Nephron (organoid): ENCODE data around the gene KRTAP6-1.

Source experiments
- H3K27ac Mint-ChIP-seq, 3 experiments: 2 replicates each; pipeline ENCODE4 v1.8.0; 2020; ENCODE audit warnings: mixed read lengths in 3 of 3, mild to moderate bottlenecking in 2 of 3, moderate library complexity in 1 of 3
- H3K27me3 Mint-ChIP-seq: 2 replicates; pipeline ENCODE4 v1.8.0; 2021; ENCODE audit warnings: low read depth, mild to moderate bottlenecking, moderate library complexity, mixed read lengths
- H3K36me3 Mint-ChIP-seq: 2 replicates; pipeline ENCODE4 v1.8.0; 2020; ENCODE audit warnings: low read depth, mixed read lengths
- H3K4me1 Mint-ChIP-seq: 2 replicates; pipeline ENCODE4 v1.8.0; 2020; ENCODE audit warnings: mixed read lengths
- H3K4me3 Mint-ChIP-seq, 3 experiments: 2 replicates each; pipeline ENCODE4 v1.8.0; 2020; ENCODE audit warnings: mild to moderate bottlenecking in 3 of 3, mixed read lengths in 3 of 3, moderate library complexity in 2 of 3
- H3K9me3 Mint-ChIP-seq: 2 replicates; pipeline ENCODE4 v1.8.0; 2020; ENCODE audit warnings: mixed read lengths
- CTCF ChIP-seq, 3 experiments: fragments of 200-600 bp; sonication (generic); IDR thresholded peaks; one replicate each; pipeline ENCODE4 v1.5.0; 2021; ENCODE audit warnings: antibody characterized with exemption in 3 of 3; ENCODE audit not compliant: unreplicated experiment in 3 of 3

KRTAP6-1 gene

GRCh38 chr21:30616125-30616524 lies 2.4 kb upstream of the KRTAP6-1 start, which contains the start of gene KRTAP20-1:
KRTAP20-1 (plus strand) TSS chr21:30616425; CDS start chr21:30616455, 30 bp downstream.
- TF ChIP-seq CTCF (IDR thresholded peaks at IDR 0.05; ENCODE audit: unreplicated experiment in 3 of 3): no peak
- peaks cover under 1% of the 10 kb centered on the region for H3K9me3 Mint-ChIP-seq
- H3K36me3 Mint-ChIP-seq: no peaks in the 10 kb centered on the region
- no peaks in the 10 kb centered on the region for H3K27me3 Mint-ChIP-seq
- H3K4me1 Mint-ChIP-seq: no peaks in the 10 kb centered on the region
- H3K27ac Mint-ChIP-seq: no peak within 1 kb of the TSS
- H3K4me3 Mint-ChIP-seq: no peak within 1 kb of the TSS

GRCh38 chr21:30615199-30615598 lies 1.5 kb upstream of the KRTAP6-1 start:
- H3K27ac Mint-ChIP-seq: no peak overlapping the region
- no peak for TF ChIP-seq CTCF (IDR thresholded peaks at IDR 0.05; ENCODE audit: unreplicated experiment in 3 of 3)
- H3K36me3 Mint-ChIP-seq: no peaks in the 10 kb centered on the region
- no peaks in the 10 kb centered on the region for H3K4me1 Mint-ChIP-seq
- no peak overlapping the region for H3K4me3 Mint-ChIP-seq
- H3K27me3 Mint-ChIP-seq: no peaks in the 10 kb centered on the region
- peaks cover 3% of the 10 kb centered on the region for H3K9me3 Mint-ChIP-seq

- Mint-ChIP-seq H3K36me3 (no peaks in the 10 kb centered on the region), H3K27ac (no peak overlapping the region), H3K4me3 (no peak overlapping the region), H3K9me3 (peaks cover 3% of the 10 kb centered on the region), H3K27me3 (no peaks in the 10 kb centered on the region), H3K4me1 (no peaks in the 10 kb centered on the region)
- no peak for TF ChIP-seq CTCF (IDR thresholded peaks at IDR 0.05; ENCODE audit: unreplicated experiment in 3 of 3)
Measured at GRCh38 chr21:30612132-30612531, 1.6 kb downstream of the KRTAP6-1 start.

- no peak overlapping the region for H3K4me3 Mint-ChIP-seq
- no peaks in the 10 kb centered on the region for H3K4me1 Mint-ChIP-seq
- peaks cover 1% of the 10 kb centered on the region for H3K9me3 Mint-ChIP-seq
- peaks cover 5% of the 10 kb centered on the region for H3K27me3 Mint-ChIP-seq
- H3K36me3 Mint-ChIP-seq: no peaks in the 10 kb centered on the region
- H3K27ac Mint-ChIP-seq: no peak overlapping the region
- TF ChIP-seq CTCF (IDR thresholded peaks at IDR 0.05; ENCODE audit: unreplicated experiment in 3 of 3): no peak
Measured at GRCh38 chr21:30605968-30606367, 7.8 kb downstream of the KRTAP6-1 start.

GRCh38 chr21:30600787-30601186 lies 12.9 kb downstream of the KRTAP6-1 start, which contains the start of gene KRTAP22-1:
KRTAP22-1 (plus strand) TSS chr21:30601087.
- no peaks in the 10 kb centered on the region for H3K4me1 Mint-ChIP-seq
- no peak within 1 kb of the TSS for H3K4me3 Mint-ChIP-seq
- no peak within 1 kb of the TSS for H3K27ac Mint-ChIP-seq
- no peaks in the 10 kb centered on the region for H3K36me3 Mint-ChIP-seq
- H3K9me3 Mint-ChIP-seq: no peaks in the 10 kb centered on the region
- no peak for TF ChIP-seq CTCF (IDR thresholded peaks at IDR 0.05; ENCODE audit: unreplicated experiment in 3 of 3)
- H3K27me3 Mint-ChIP-seq: peaks cover 5% of the 10 kb centered on the region

- no peaks in the 10 kb centered on the region for H3K4me1 Mint-ChIP-seq
Measured at GRCh38 chr21:30598802-30599201, 14.9 kb downstream of the KRTAP6-1 start, which contains the start of gene KRTAP6-2. KRTAP6-2 (minus strand) TSS chr21:30598902; CDS start chr21:30598874, 28 bp downstream.

More at GRCh38 chr21:30598802-30599201, 14.9 kb downstream of the KRTAP6-1 start, which contains the start of gene KRTAP6-2:
- Mint-ChIP-seq H3K9me3 (no peaks in the 10 kb centered on the region), H3K27me3 (no peaks in the 10 kb centered on the region), H3K4me3 (no peak within 1 kb of the TSS), H3K36me3 (no peaks in the 10 kb centered on the region), H3K27ac (no peak within 1 kb of the TSS)
- no peak for TF ChIP-seq CTCF (IDR thresholded peaks at IDR 0.05; ENCODE audit: unreplicated experiment in 3 of 3)
